OCI-LY7 (cell line): ENCODE measurements around the gene CNTNAP5. TPM values are rescaled to one million over a fixed set of nuclear protein-coding genes. Genes with fewer than 3 reads are reported as not detected.

Source experiments
- BruUV-seq: library from RNA; stranded (reverse); fragments of 400-500 nt; replicated peaks from 2 replicates; lab custom pipeline; 2021; lab: Mats Ljungman, UMichigan
- CTCF ChIA-PET: fragments of 300-600 bp; sonication (Branson Sonifier 250); formaldehyde crosslinking; loops from one replicate; lab custom pipeline; 2022; ENCODE audit warnings: antibody characterized with exemption; ENCODE audit not compliant: unreplicated experiment; lab: Charles Lee
- POLR2A ChIA-PET: fragments of 300-600 bp; sonication (Branson Sonifier 250); formaldehyde crosslinking; loops from one replicate; lab custom pipeline; 2022; ENCODE audit warnings: antibody characterized with exemption; lab: Charles Lee
- DNase-seq: peaks from one replicate; pipeline ENCODE4 v3.0.0-alpha.2; 2015; ENCODE audit warnings: low spot score
- H2AFZ ChIP-seq: fragments of 200-600 bp; sonication (generic), shearing (Covaris generic); 2 replicates; pipeline ENCODE4 v1.6.1; 2014; ENCODE audit warnings: mild to moderate bottlenecking, antibody characterized with exemption, low read length, moderate library complexity
- H3K27ac ChIP-seq: fragments of 200-600 bp; sonication (generic); 2 replicates; pipeline ENCODE4 v1.5.1; 2014; ENCODE audit warnings: mixed run types, low read depth, mild to moderate bottlenecking, moderate library complexity, low read length, inconsistent platforms; ENCODE audit not compliant: poor library complexity, severe bottlenecking
- H3K36me3 ChIP-seq: fragments of 200-600 bp; sonication (generic); 2 replicates; pipeline ENCODE4 v1.6.1; 2014; ENCODE audit warnings: mild to moderate bottlenecking, antibody characterized with exemption, low read length, moderate library complexity, mixed read lengths; ENCODE audit not compliant: insufficient read depth
- H3K4me1 ChIP-seq: fragments of 200-600 bp; sonication (generic); 2 replicates; pipeline ENCODE4 v1.5.1; 2014; ENCODE audit warnings: mild to moderate bottlenecking, low read length; ENCODE audit not compliant: insufficient read depth, poor library complexity, severe bottlenecking
- H3K4me2 ChIP-seq: fragments of 200-600 bp; sonication (generic); 2 replicates; pipeline ENCODE4 v1.6.1; 2014; ENCODE audit warnings: mild to moderate bottlenecking, low read length
- H3K4me3 ChIP-seq: fragments of 200-600 bp; sonication (generic); 2 replicates; pipeline ENCODE4 v1.5.1; 2014; ENCODE audit warnings: mild to moderate bottlenecking, low read depth, low read length; ENCODE audit not compliant: poor library complexity, severe bottlenecking
- H3K79me2 ChIP-seq: fragments of 200-600 bp; sonication (generic); 2 replicates; pipeline ENCODE4 v1.6.1; 2016; ENCODE audit warnings: low read depth, mild to moderate bottlenecking, low read length, moderate library complexity, mixed read lengths; ENCODE audit not compliant: insufficient read depth
- H3K9me2 ChIP-seq: fragments of 200-600 bp; sonication (generic); 2 replicates; pipeline ENCODE4 v1.6.1; 2016; ENCODE audit warnings: mild to moderate bottlenecking, low read length, mixed read lengths; ENCODE audit not compliant: insufficient read depth
- H3K9me3 ChIP-seq: fragments of 200-600 bp; sonication (generic); 2 replicates; pipeline ENCODE4 v1.6.1; 2014; ENCODE audit warnings: mild to moderate bottlenecking, mixed run types, low read length, mixed read lengths
- H4K20me1 ChIP-seq: fragments of 200-600 bp; sonication (generic); 2 replicates; pipeline ENCODE4 v1.6.1; 2014; ENCODE audit warnings: mild to moderate bottlenecking, antibody characterized with exemption, low read length, moderate library complexity, mixed read lengths; ENCODE audit not compliant: insufficient read depth
- CTCF ChIP-seq: fragments of 200-600 bp; sonication (generic); conservative IDR thresholded peaks from 2 replicates; pipeline ENCODE4 v1.5.1; 2014; ENCODE audit warnings: mild to moderate bottlenecking, antibody characterized with exemption, low read length, moderate library complexity, mixed read lengths
- EZH2phosphoT487 ChIP-seq: fragments of 200-600 bp; sonication (generic); IDR thresholded peaks from 2 replicates; pipeline ENCODE4 v1.6.1; 2018; ENCODE audit warnings: low read depth, borderline replicate concordance, mild to moderate bottlenecking, mixed run types, antibody characterized with exemption, low read length, moderate library complexity, mixed read lengths
- intact Hi-C: fragments of 100-400 bp; cut with micrococcal nuclease; formaldehyde crosslinking; loops from one replicate; pipeline ENCODE4 v1.10.0; 2022; ENCODE audit not compliant: unreplicated experiment
- total RNA-seq, 2 experiments: library from RNA; depleted of rRNA in 1 of 2; stranded (reverse); fragments of >200 nt in 1 of 2; shearing (Covaris generic) in 1 of 2; gene quantifications; 2 replicates each; pipeline ENCODE4 v1.2.3, GENCODE V29; 2014 to 2022

The CNTNAP5 gene
- total RNA-seq, 2 experiments from 2014 or later, result not detected

GRCh38 chr2:124877141-124877577, 852.1 kb downstream of the CNTNAP5 start:
- intact Hi-C loops, result no loop called here
- H3K4me2 ChIP-seq, result no peak overlapping the region
- BruUV-seq, result no TSS peak
- TF ChIP-seq CTCF (no peak), EZH2phosphoT487 (no peak)
- H3K79me2 ChIP-seq, result no peaks in the 10 kb centered on the region
- no peak overlapping the region for H3K27ac ChIP-seq
- POLR2A ChIA-PET, result no interaction called here
- no peaks in the 10 kb centered on the region for H3K9me3 ChIP-seq
- H3K36me3 ChIP-seq, result no peaks in the 10 kb centered on the region
- no peak for DNase-seq
- no peaks in the 10 kb centered on the region for H3K9me2 ChIP-seq
- H3K4me3 ChIP-seq, result no peak overlapping the region
- no peaks in the 10 kb centered on the region for H4K20me1 ChIP-seq
- CTCF ChIA-PET, result no interaction called here
- no peak overlapping the region for H2AFZ ChIP-seq
- no peaks in the 10 kb centered on the region for H3K4me1 ChIP-seq

GRCh38 chr2:124879640-124880039, 854.6 kb downstream of the CNTNAP5 start:
- BruUV-seq, result no TSS peak
- Histone ChIP-seq H3K9me3 (no peaks in the 10 kb centered on the region), H2AFZ (no peak overlapping the region), H3K27ac (no peak overlapping the region), H3K9me2 (no peaks in the 10 kb centered on the region), H4K20me1 (no peaks in the 10 kb centered on the region), H3K79me2 (no peaks in the 10 kb centered on the region), H3K4me3 (no peak overlapping the region), H3K4me1 (no peaks in the 10 kb centered on the region), H3K4me2 (no peak overlapping the region), H3K36me3 (no peaks in the 10 kb centered on the region)
- intact Hi-C loops, result no loop called here
- POLR2A ChIA-PET, result interaction anchor here (1.4 kb wide), 1 partner anchor 9 kb away, joined by 6 read pairs; no protein-coding TSS in a partner anchor
- DNase-seq, result no peak
- CTCF ChIA-PET, result no interaction called here
- no peak for TF ChIP-seq CTCF
- no peak for TF ChIP-seq EZH2phosphoT487

- CTCF ChIA-PET, result no interaction called here
- BruUV-seq, result no TSS peak
- Histone ChIP-seq H3K4me2 (no peak overlapping the region), H2AFZ (no peak overlapping the region), H3K4me3 (no peak overlapping the region), H3K4me1 (no peaks in the 10 kb centered on the region), H3K36me3 (no peaks in the 10 kb centered on the region), H3K9me2 (no peaks in the 10 kb centered on the region), H3K27ac (no peak overlapping the region), H3K79me2 (no peaks in the 10 kb centered on the region), H3K9me3 (no peaks in the 10 kb centered on the region), H4K20me1 (no peaks in the 10 kb centered on the region)
- no peak for TF ChIP-seq CTCF
- TF ChIP-seq EZH2phosphoT487, result no peak
- POLR2A ChIA-PET, result no interaction called here
- intact Hi-C loops, result no loop called here
- DNase-seq, result no peak
Observed at GRCh38 chr2:124880995-124881394, 855.9 kb downstream of the CNTNAP5 start.
